Large intestine (tissue), 3 donors: ENCODE results near the gene UNC13D. TPM values are rescaled to one million over a fixed set of nuclear protein-coding genes. Genes with fewer than 3 reads are reported as not detected.

Experiments
- DNase-seq, 2 donors: peaks; one replicate each; pipeline versions ENCODE4 v3.0.0 to v3.0.0-alpha.2; 2013
- H3K27ac ChIP-seq: one replicate; pipeline ENCODE4 v1.5.1; 2013; ENCODE audit warnings: low read length
- H3K27me3 ChIP-seq: 2 replicates; pipeline ENCODE4 v1.6.1; 2013; ENCODE audit warnings: low read length; ENCODE audit not compliant: control insufficient read depth, insufficient read depth
- H3K36me3 ChIP-seq: 2 replicates; pipeline ENCODE4 v1.6.1; 2013; ENCODE audit warnings: low read length; ENCODE audit not compliant: control insufficient read depth, insufficient read depth
- H3K4me1 ChIP-seq: one replicate; pipeline ENCODE4 v1.6.1; 2013; ENCODE audit warnings: low read length; ENCODE audit not compliant: control insufficient read depth, insufficient read depth
- H3K4me3 ChIP-seq: one replicate; pipeline ENCODE4 v1.5.1; 2013; ENCODE audit warnings: low read length
- H3K9me3 ChIP-seq: one replicate; pipeline ENCODE4 v1.6.1; 2013; ENCODE audit warnings: mild to moderate bottlenecking, low read depth, low read length, moderate library complexity; ENCODE audit not compliant: control insufficient read depth
- WGBS: methylation state at CpG from one replicate; pipeline ENCODE4 v1.1.5; 2013; ENCODE audit warnings: low lambda C conversion rate; ENCODE audit not compliant: insufficient coverage; 5-methylcytosine and 5-hydroxymethylcytosine counted together
- polyA plus RNA-seq: library from polyadenylated mRNA; unstranded; fragments of 120-200 nt; gene quantifications from one replicate; pipeline ENCODE4 v1.2.1, GENCODE V29; 2013

Gene UNC13D
- polyA plus RNA-seq, 1 donor = 55.8 TPM

- Histone ChIP-seq H3K4me1 (peaks cover 7% of the 10 kb centered on the region), H3K4me3 (no peak overlapping the region), H3K27me3 (no peaks in the 10 kb centered on the region), H3K36me3 (peaks cover 68% of the 10 kb centered on the region), H3K9me3 (peaks cover 3% of the 10 kb centered on the region), H3K27ac (no peak overlapping the region)
- DNase-seq = no peak
- no CpG with 5 or more reads among the region's 2 CpGs for WGBS
These were observed 19.5 kb downstream of the UNC13D start for GRCh38 chr17:75824666-75825065.

- Histone ChIP-seq H3K27me3 (no peaks in the 10 kb centered on the region), H3K9me3 (peaks cover 3% of the 10 kb centered on the region), H3K27ac (no peak overlapping the region), H3K4me1 (peaks cover 7% of the 10 kb centered on the region), H3K4me3 (no peak overlapping the region), H3K36me3 (peaks cover 74% of the 10 kb centered on the region)
- DNase-seq = no peak
- WGBS = no CpG with 5 or more reads among the region's 13 CpGs
These were observed 20.1 kb downstream of the UNC13D start for GRCh38 chr17:75824050-75824552.

- Histone ChIP-seq H3K4me1 (peaks cover 7% of the 10 kb centered on the region), H3K36me3 (peaks cover 81% of the 10 kb centered on the region), H3K27me3 (no peaks in the 10 kb centered on the region), H3K4me3 (no peak overlapping the region), H3K9me3 (peaks cover 3% of the 10 kb centered on the region), H3K27ac (no peak overlapping the region)
- no peak for DNase-seq
- WGBS = no CpG with 5 or more reads among the region's 28 CpGs
These were observed 20.8 kb downstream of the UNC13D start for GRCh38 chr17:75823257-75824041.

- Histone ChIP-seq H3K27me3 (no peaks in the 10 kb centered on the region), H3K27ac (no peak overlapping the region), H3K36me3 (peaks cover 87% of the 10 kb centered on the region), H3K4me1 (peaks cover 2% of the 10 kb centered on the region), H3K9me3 (peaks cover 3% of the 10 kb centered on the region), H3K4me3 (no peak overlapping the region)
- WGBS = no CpG with 5 or more reads among the region's 3 CpGs
- DNase-seq = no peak
These were observed 21.4 kb downstream of the UNC13D start for GRCh38 chr17:75822800-75823166.

GRCh38 chr17:75822119-75822799, 21.9 kb downstream of the UNC13D start:
- Histone ChIP-seq H3K36me3 (peaks cover 92% of the 10 kb centered on the region), H3K27me3 (no peaks in the 10 kb centered on the region), H3K4me1 (no peaks in the 10 kb centered on the region), H3K4me3 (no peak overlapping the region), H3K9me3 (peaks cover 3% of the 10 kb centered on the region), H3K27ac (no peak overlapping the region)
- WGBS = no CpG with 5 or more reads among the region's 18 CpGs
- DNase-seq = no peak

- Histone ChIP-seq H3K4me1 (no peaks in the 10 kb centered on the region), H3K36me3 (peaks cover 95% of the 10 kb centered on the region), H3K27me3 (no peaks in the 10 kb centered on the region), H3K9me3 (peaks cover 3% of the 10 kb centered on the region), H3K4me3 (no peak overlapping the region), H3K27ac (no peak overlapping the region)
- DNase-seq = no peak
- WGBS = no CpG with 5 or more reads among the region's 7 CpGs
These were observed 22.7 kb downstream of the UNC13D start for GRCh38 chr17:75821552-75821951.

GRCh38 chr17:75820094-75821080, 23.8 kb downstream of the UNC13D start:
- no peak for DNase-seq
- Histone ChIP-seq H3K27ac (no peak overlapping the region), H3K4me3 (no peak overlapping the region), H3K4me1 (no peaks in the 10 kb centered on the region), H3K27me3 (no peaks in the 10 kb centered on the region), H3K36me3 (peaks cover 94% of the 10 kb centered on the region), H3K9me3 (peaks cover 3% of the 10 kb centered on the region)
- WGBS = no CpG with 5 or more reads among the region's 21 CpGs

GRCh38 chr17:75819678-75820077, 24.5 kb downstream of the UNC13D start:
- no CpG with 5 or more reads among the region's 16 CpGs for WGBS
- Histone ChIP-seq H3K27me3 (no peaks in the 10 kb centered on the region), H3K9me3 (peaks cover 3% of the 10 kb centered on the region), H3K27ac (no peak overlapping the region), H3K4me3 (no peak overlapping the region), H3K4me1 (no peaks in the 10 kb centered on the region), H3K36me3 (peaks cover 95% of the 10 kb centered on the region)
- DNase-seq = no peak

- Histone ChIP-seq H3K9me3 (peaks cover 3% of the 10 kb centered on the region), H3K4me1 (no peaks in the 10 kb centered on the region), H3K27me3 (no peaks in the 10 kb centered on the region), H3K4me3 (no peak overlapping the region), H3K27ac (no peak overlapping the region), H3K36me3 (peaks cover 94% of the 10 kb centered on the region)
- DNase-seq = no peak
- no CpG with 5 or more reads among the region's 7 CpGs for WGBS
These were observed 25.1 kb downstream of the UNC13D start for GRCh38 chr17:75819116-75819515.

- H3K27me3 ChIP-seq = no peaks in the 10 kb centered on the region
- peaks cover 3% of the 10 kb centered on the region for H3K9me3 ChIP-seq
- H3K27ac ChIP-seq = no peak overlapping the region
- no CpG with 5 or more reads among the region's 16 CpGs for WGBS
- H3K4me3 ChIP-seq = no peak overlapping the region
- no peak for DNase-seq
- peaks cover 94% of the 10 kb centered on the region for H3K36me3 ChIP-seq
- no peaks in the 10 kb centered on the region for H3K4me1 ChIP-seq
These were observed 25.8 kb downstream of the UNC13D start for GRCh38 chr17:75818326-75818885.
